ENCODE measurements around the gene PACSIN2.

DNA sequence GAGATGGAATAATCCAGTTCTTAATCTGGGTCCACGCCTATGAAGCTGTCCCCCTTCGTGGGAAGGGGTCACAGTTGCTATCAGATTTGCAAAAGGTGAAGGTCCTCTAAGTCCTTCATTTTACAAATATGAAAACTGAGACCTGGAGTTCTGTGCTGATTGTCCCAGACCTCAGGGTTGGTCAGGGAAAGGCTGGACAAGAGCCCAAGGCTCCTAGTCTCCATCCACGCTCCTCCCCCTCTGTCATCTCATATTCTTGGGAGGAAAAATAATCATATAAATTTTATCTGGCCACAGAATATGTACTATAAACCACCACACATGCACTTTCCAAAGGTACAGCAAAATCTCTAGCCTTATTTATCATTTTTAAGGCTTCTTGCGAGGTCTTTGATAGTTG, 5.5 kb downstream of the PACSIN2 start:
- TF ChIP-seq, protein P1, sequence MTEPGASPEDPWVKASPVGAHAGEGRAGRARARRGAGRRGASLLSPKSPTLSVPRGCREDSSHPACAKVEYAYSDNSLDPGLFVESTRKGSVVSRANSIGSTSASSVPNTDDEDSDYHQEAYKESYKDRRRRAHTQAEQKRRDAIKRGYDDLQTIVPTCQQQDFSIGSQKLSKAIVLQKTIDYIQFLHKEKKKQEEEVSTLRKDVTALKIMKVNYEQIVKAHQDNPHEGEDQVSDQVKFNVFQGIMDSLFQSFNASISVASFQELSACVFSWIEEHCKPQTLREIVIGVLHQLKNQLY (CRISPR knock-in tag; IDR thresholded peaks at IDR 0.05), result no peak
- no peak for TF ChIP-seq SOX15 (CRISPR knock-in tag; IDR thresholded peaks at IDR 0.05)
- TF ChIP-seq, protein P2, sequence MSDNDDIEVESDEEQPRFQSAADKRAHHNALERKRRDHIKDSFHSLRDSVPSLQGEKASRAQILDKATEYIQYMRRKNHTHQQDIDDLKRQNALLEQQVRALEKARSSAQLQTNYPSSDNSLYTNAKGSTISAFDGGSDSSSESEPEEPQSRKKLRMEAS (CRISPR knock-in tag; IDR thresholded peaks at IDR 0.05), result no peak
- TF ChIP-seq ZNF423 (CRISPR knock-in tag; IDR thresholded peaks at IDR 0.05), result no peak
- TF ChIP-seq, protein P3, sequence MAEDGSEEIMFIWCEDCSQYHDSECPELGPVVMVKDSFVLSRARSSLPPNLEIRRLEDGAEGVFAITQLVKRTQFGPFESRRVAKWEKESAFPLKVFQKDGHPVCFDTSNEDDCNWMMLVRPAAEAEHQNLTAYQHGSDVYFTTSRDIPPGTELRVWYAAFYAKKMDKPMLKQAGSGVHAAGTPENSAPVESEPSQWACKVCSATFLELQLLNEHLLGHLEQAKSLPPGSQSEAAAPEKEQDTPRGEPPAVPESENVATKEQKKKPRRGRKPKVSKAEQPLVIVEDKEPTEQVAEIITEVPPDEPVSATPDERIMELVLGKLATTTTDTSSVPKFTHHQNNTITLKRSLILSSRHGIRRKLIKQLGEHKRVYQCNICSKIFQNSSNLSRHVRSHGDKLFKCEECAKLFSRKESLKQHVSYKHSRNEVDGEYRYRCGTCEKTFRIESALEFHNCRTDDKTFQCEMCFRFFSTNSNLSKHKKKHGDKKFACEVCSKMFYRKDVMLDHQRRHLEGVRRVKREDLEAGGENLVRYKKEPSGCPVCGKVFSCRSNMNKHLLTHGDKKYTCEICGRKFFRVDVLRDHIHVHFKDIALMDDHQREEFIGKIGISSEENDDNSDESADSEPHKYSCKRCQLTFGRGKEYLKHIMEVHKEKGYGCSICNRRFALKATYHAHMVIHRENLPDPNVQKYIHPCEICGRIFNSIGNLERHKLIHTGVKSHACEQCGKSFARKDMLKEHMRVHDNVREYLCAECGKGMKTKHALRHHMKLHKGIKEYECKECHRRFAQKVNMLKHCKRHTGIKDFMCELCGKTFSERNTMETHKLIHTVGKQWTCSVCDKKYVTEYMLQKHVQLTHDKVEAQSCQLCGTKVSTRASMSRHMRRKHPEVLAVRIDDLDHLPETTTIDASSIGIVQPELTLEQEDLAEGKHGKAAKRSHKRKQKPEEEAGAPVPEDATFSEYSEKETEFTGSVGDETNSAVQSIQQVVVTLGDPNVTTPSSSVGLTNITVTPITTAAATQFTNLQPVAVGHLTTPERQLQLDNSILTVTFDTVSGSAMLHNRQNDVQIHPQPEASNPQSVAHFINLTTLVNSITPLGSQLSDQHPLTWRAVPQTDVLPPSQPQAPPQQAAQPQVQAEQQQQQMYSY (CRISPR knock-in tag; IDR thresholded peaks at IDR 0.05), result no peak
- TF ChIP-seq, protein P4, sequence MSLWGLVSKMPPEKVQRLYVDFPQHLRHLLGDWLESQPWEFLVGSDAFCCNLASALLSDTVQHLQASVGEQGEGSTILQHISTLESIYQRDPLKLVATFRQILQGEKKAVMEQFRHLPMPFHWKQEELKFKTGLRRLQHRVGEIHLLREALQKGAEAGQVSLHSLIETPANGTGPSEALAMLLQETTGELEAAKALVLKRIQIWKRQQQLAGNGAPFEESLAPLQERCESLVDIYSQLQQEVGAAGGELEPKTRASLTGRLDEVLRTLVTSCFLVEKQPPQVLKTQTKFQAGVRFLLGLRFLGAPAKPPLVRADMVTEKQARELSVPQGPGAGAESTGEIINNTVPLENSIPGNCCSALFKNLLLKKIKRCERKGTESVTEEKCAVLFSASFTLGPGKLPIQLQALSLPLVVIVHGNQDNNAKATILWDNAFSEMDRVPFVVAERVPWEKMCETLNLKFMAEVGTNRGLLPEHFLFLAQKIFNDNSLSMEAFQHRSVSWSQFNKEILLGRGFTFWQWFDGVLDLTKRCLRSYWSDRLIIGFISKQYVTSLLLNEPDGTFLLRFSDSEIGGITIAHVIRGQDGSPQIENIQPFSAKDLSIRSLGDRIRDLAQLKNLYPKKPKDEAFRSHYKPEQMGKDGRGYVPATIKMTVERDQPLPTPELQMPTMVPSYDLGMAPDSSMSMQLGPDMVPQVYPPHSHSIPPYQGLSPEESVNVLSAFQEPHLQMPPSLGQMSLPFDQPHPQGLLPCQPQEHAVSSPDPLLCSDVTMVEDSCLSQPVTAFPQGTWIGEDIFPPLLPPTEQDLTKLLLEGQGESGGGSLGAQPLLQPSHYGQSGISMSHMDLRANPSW (CRISPR knock-in tag; conservative IDR thresholded peaks at IDR 0.05; ENCODE audit: low read depth), result no peak
- no peak for TF ChIP-seq ZNF232 (CRISPR knock-in tag; IDR thresholded peaks at IDR 0.05)
- no peak for TF ChIP-seq NFYB (CRISPR knock-in tag; conservative IDR thresholded peaks at IDR 0.05; ENCODE audit: low read depth)
